HEK293T (cell line): ENCODE results near the gene TMEM208.

Experiments used
- CTCF ChIA-PET: fragments of 350-600 bp; formaldehyde crosslinking; extraction: SDS; loops from one replicate; lab custom pipeline; 2021; ENCODE audit warnings: antibody characterized with exemption, inconsistent platforms; lab: Yijun Ruan, JAX
- POLR2A ChIA-PET: fragments of 350-600 bp; formaldehyde crosslinking; extraction: SDS; loops from one replicate; lab custom pipeline; 2020; ENCODE audit warnings: antibody characterized with exemption, inconsistent platforms; lab: Yijun Ruan, JAX
- DNase-seq: peaks from one replicate; pipeline ENCODE4 v3.0.0; 2012; ENCODE audit warnings: mixed read lengths; ENCODE audit errors: extremely low spot score
- ARNT ChIP-seq: fragments of 450-650 bp; IDR thresholded peaks from 2 replicates; pipeline ENCODE4 v1.6.1; 2017; ENCODE audit warnings: mild to moderate bottlenecking
- BHLHE40 ChIP-seq: fragments of 450-650 bp; IDR thresholded peaks from 2 replicates; pipeline ENCODE4 v1.6.1; 2016; ENCODE audit warnings: mild to moderate bottlenecking, moderate library complexity, borderline replicate concordance
- CTBP1 ChIP-seq: fragments of 450-650 bp; IDR thresholded peaks from 2 replicates; pipeline ENCODE4 v1.6.1; 2016; ENCODE audit warnings: borderline replicate concordance
- ELF4 ChIP-seq: fragments of 450-650 bp; IDR thresholded peaks from 2 replicates; pipeline ENCODE4 v1.6.1; 2017; ENCODE audit warnings: antibody characterized with exemption
- FOXA1 ChIP-seq: fragments of 450-650 bp; IDR thresholded peaks from 2 replicates; pipeline ENCODE4 v1.6.1; 2016; ENCODE audit warnings: mild to moderate bottlenecking
- FOXK2 ChIP-seq: fragments of 450-650 bp; IDR thresholded peaks from 2 replicates; pipeline ENCODE4 v1.6.1; 2016; ENCODE audit warnings: mild to moderate bottlenecking
- FOXM1 ChIP-seq: fragments of 450-650 bp; IDR thresholded peaks from 2 replicates; pipeline ENCODE4 v1.6.1; 2017; ENCODE audit warnings: mild to moderate bottlenecking, borderline replicate concordance
- HDGF ChIP-seq: fragments of 450-650 bp; IDR thresholded peaks from 2 replicates; pipeline ENCODE4 v1.6.1; 2017; ENCODE audit warnings: antibody characterized with exemption, borderline replicate concordance
- L3MBTL2 ChIP-seq: fragments of 450-650 bp; conservative IDR thresholded peaks from 2 replicates; pipeline ENCODE4 v1.6.1; 2016; ENCODE audit warnings: mild to moderate bottlenecking
- LEF1 ChIP-seq: fragments of 450-650 bp; IDR thresholded peaks from 2 replicates; pipeline ENCODE4 v1.6.1; 2017; ENCODE audit warnings: mild to moderate bottlenecking, borderline replicate concordance
- NFRKB ChIP-seq: fragments of 450-650 bp; IDR thresholded peaks from 2 replicates; pipeline ENCODE4 v1.6.1; 2016; ENCODE audit warnings: mild to moderate bottlenecking, moderate library complexity
- PKNOX1 ChIP-seq: fragments of 450-650 bp; IDR thresholded peaks from 2 replicates; pipeline ENCODE4 v1.6.1; 2016
- SP1 ChIP-seq: fragments of 450-650 bp; IDR thresholded peaks from 2 replicates; pipeline ENCODE4 v1.6.1; 2017
- SUZ12 ChIP-seq: fragments of 450-650 bp; IDR thresholded peaks from 2 replicates; pipeline ENCODE4 v1.6.1; 2016; ENCODE audit warnings: mild to moderate bottlenecking
- TARDBP ChIP-seq: fragments of 450-650 bp; IDR thresholded peaks from 2 replicates; pipeline ENCODE4 v1.6.1; 2016
- ZNF384 ChIP-seq: fragments of 450-650 bp; IDR thresholded peaks from 2 replicates; pipeline ENCODE4 v1.6.1; 2016

The TMEM208 gene

GRCh38 chr16:67229906-67230808, 3.2 kb downstream of the TMEM208 start:
- ChIA-PET CTCF (no interaction called here), POLR2A (interaction anchor here (0.8 to 1.9 kb wide), 2 partner anchors 14 to 16 kb away, joined by 4 to 5 read pairs; no protein-coding TSS in a partner anchor)
- TF ChIP-seq CTBP1 = no peak

GRCh38 chr16:67230809-67231660, 4.1 kb downstream of the TMEM208 start:
- no peak for DNase-seq
- CTCF ChIA-PET = no interaction called here
- POLR2A ChIA-PET = interaction anchor here (1.5 to 1.9 kb wide), 2 partner anchors 12 to 15 kb away, joined by 4 to 5 read pairs; no protein-coding TSS in a partner anchor
- TF ChIP-seq ELF4 (no peak), ARNT (no peak), L3MBTL2 (no peak), NFRKB (no peak), SP1 (no peak), CTBP1 (no peak), FOXK2 (no peak), TARDBP (no peak), BHLHE40 (no peak), HDGF (no peak), ZNF384 (no peak), LEF1 (no peak), PKNOX1 (no peak), SUZ12 (no peak), FOXM1 (no peak), FOXA1 (no peak)

More at GRCh38 chr16:67229906-67230808, 3.2 kb downstream of the TMEM208 start:
- DNase-seq = no peak

- no peak for DNase-seq
- TF ChIP-seq BHLHE40 = no peak
- no peak for TF ChIP-seq HDGF
- TF ChIP-seq NFRKB = no peak
- no peak for TF ChIP-seq LEF1
- no peak for TF ChIP-seq FOXK2
- no peak for TF ChIP-seq PKNOX1
- TF ChIP-seq CTBP1 = no peak
- no peak for TF ChIP-seq SUZ12
- TF ChIP-seq ELF4 = no peak
- TF ChIP-seq ZNF384 = no peak
- TF ChIP-seq TARDBP = no peak
- TF ChIP-seq L3MBTL2 = no peak
- TF ChIP-seq SP1 = no peak
- TF ChIP-seq FOXM1 = no peak
- no peak for TF ChIP-seq ARNT
- no peak for TF ChIP-seq FOXA1
- POLR2A ChIA-PET = interaction anchor here (0.7 to 0.9 kb wide), 2 partner anchors 9 to 11 kb away, joined by 3 to 4 read pairs; no protein-coding TSS in a partner anchor
- CTCF ChIA-PET = no interaction called here
Measured at GRCh38 chr16:67233596-67233995, 6.7 kb downstream of the TMEM208 start.

- DNase-seq = no peak
- CTCF ChIA-PET = no interaction called here
- POLR2A ChIA-PET = interaction anchor here (0.7 to 0.9 kb wide), 2 partner anchors 8 to 11 kb away, joined by 3 to 4 read pairs; no protein-coding TSS in a partner anchor
- TF ChIP-seq CTBP1 = no peak
- no peak for TF ChIP-seq BHLHE40
- no peak for TF ChIP-seq ARNT
Measured at GRCh38 chr16:67234180-67234597, 7.3 kb downstream of the TMEM208 start.

- ChIA-PET CTCF (no interaction called here), POLR2A (interaction anchor here (1.1 to 4.9 kb wide), 4 partner anchors 9 to 275 kb away, joined by 3 to 41 read pairs (median 12); partner anchors contain the start of genes CES3, FHOD1, SLC9A5 and TMEM208)
- no peak for TF ChIP-seq ZNF384
- DNase-seq = no peak
Measured at GRCh38 chr16:67235816-67236562, 9.1 kb downstream of the TMEM208 start.
